HFF-Myc (cell line): ENCODE data around the gene ARHGAP6.

Experiments
- DNase-seq: peaks from one replicate; pipeline ENCODE4 v3.0.0-alpha.2; 2011; ENCODE audit warnings: low read depth; ENCODE audit errors: extremely low read depth
- H3K4me3 ChIP-seq: replicated peaks from 2 replicates; pipeline ENCODE4 v1.5.1; 2011; ENCODE audit warnings: low read depth, mild to moderate bottlenecking, control low read depth, low read length
- CTCF ChIP-seq: IDR thresholded peaks from 2 replicates; pipeline ENCODE4 v1.5.1; 2012; ENCODE audit warnings: mild to moderate bottlenecking, low read depth, low read length, control low read depth; ENCODE audit errors: missing control alignments

Gene ARHGAP6

DNA sequence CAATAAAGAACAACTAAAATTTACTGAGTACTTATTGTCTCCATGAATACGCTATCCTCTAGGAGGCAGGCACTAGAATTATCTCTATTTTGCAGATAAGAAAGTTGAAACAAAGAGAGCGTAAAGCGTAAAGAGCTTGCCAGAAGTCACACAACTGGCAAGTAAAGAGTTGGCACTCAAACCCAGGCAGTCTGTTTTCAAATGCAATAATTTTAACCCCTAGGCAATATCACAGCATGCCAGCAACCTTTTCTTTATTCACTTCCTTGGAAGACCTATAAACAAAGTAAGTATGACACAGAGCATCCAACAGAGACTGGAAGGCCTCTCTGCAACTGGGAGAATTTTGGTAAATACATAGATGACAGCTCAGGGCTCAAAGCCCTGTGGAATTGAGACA is 395.7 kb downstream of the ARHGAP6 start:
- no peak overlapping the region for H3K4me3 ChIP-seq
- DNase-seq, result no peak

DNA sequence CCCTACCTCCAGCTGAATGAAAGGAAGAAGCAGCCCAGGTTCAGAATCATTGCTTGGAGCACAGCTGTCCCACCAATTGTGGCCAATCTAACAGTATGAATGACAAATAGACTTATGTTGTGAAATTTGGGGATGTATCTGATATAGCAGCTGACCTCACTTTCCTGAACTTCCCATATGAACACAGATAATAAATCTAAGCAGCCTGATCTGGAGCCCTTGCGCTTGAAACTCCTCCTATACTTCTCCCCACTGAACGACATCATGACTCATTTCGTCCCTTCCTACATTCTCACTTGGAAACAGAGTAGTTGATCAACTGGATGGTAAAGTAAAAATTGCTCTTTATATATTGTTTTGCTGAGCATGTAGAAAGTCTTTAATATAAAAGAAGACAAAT is 396.7 kb downstream of the ARHGAP6 start:
- H3K4me3 ChIP-seq, result no peak overlapping the region
- TF ChIP-seq CTCF, result no peak
- no peak for DNase-seq

More for the DNA sequence above, 395.7 kb downstream of the ARHGAP6 start:
- no peak for TF ChIP-seq CTCF

DNA sequence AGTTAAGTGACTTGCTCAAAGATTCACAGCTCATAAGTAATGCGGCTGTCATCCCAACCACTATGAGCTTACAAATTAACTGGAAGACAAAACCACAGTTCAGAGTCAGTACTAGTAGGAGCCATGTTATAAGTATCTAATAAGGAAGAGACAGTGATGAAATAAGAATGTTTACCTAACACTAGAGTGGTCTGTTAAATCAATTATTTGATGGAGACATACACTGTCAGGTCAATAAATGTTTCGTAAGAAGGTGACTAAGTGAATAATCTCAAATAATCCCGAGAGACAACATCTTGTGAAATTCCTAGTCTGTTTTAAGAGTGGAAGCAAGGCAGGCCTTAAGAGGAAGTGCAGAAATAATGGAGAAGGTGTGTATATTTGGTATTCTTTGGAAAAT is 398.3 kb downstream of the ARHGAP6 start:
- DNase-seq, result no peak
- H3K4me3 ChIP-seq, result no peak overlapping the region
- TF ChIP-seq CTCF, result no peak

DNA sequence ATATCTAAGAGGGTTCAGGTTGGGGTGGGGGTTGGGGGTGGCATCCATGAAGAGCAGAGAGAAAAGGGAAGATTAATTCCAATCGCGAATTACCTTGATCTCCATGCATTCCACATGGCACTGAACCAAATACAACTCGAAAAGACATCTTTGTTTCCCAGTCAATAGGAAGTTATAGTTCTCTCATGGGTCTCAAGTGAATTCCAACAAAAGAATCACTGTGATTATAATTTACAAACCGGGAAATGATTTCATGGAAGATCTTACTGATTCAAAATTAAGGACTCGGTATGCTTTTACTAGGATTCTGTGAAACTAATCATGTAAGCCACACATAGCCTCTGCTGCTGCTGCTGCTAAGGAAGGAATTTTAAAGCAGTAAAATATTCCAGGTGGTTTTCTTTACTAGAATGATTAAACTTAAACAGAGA is 399.1 kb downstream of the ARHGAP6 start:
- no peak for TF ChIP-seq CTCF
- no peak overlapping the region for H3K4me3 ChIP-seq
- no peak for DNase-seq

DNA sequence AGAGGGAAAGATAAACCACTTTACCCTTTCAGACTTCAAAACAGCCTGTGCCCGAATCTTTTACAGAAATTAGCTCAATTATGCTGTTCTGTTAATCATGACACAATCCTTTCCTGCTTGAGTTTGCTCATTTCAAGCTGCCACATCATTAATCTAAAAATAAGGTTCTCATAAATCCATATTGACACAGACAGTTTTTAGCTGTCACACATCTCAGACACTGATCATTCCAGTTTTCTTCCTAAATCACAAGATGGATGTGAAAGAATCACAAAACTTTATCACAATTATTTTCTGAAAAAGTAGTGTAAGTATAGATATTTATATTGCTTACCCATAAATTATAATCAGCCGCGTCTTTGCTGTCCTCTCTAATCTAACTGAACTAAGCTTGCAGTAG is 400.4 kb downstream of the ARHGAP6 start:
- no peak overlapping the region for H3K4me3 ChIP-seq
- no peak for DNase-seq
- TF ChIP-seq CTCF, result no peak

GRCh38 chrX:11264925-11265324 is 400.8 kb downstream of the ARHGAP6 start:
- no peak for DNase-seq
- no peak overlapping the region for H3K4me3 ChIP-seq
- TF ChIP-seq CTCF, result no peak

GRCh38 chrX:11261260-11261659 is 404.5 kb downstream of the ARHGAP6 start:
- no peak for TF ChIP-seq CTCF
- DNase-seq, result no peak
- no peak overlapping the region for H3K4me3 ChIP-seq
